GM23248 (cell line): ENCODE data around the gene CDKAL1. TPM values are rescaled to one million over a fixed set of nuclear protein-coding genes. Genes with fewer than 3 reads are reported as not detected.

Experiments used
- DNase-seq: peaks from one replicate; pipeline ENCODE4 v3.0.0-alpha.2; 2015
- H2AFZ ChIP-seq: fragments of 200-600 bp; sonication (generic); 2 replicates; pipeline ENCODE4 v1.6.1; 2016; ENCODE audit warnings: antibody characterized with exemption
- H3F3A ChIP-seq: fragments of 200-600 bp; sonication (generic); 2 replicates; pipeline ENCODE4 v1.6.1; 2016; ENCODE audit warnings: mild to moderate bottlenecking, antibody characterized with exemption, mixed run types; ENCODE audit not compliant: insufficient read depth
- H3K27ac ChIP-seq: fragments of 200-600 bp; sonication (generic); 2 replicates; pipeline ENCODE4 v1.5.1; 2016; ENCODE audit warnings: mild to moderate bottlenecking
- H3K27me3 ChIP-seq: fragments of 200-600 bp; sonication (generic); replicated peaks from 2 replicates; pipeline ENCODE4 v1.6.1; 2016; ENCODE audit warnings: mild to moderate bottlenecking; ENCODE audit not compliant: insufficient read depth
- H3K36me3 ChIP-seq: fragments of 200-600 bp; sonication (generic); 2 replicates; pipeline ENCODE4 v1.6.1; 2016; ENCODE audit warnings: low read depth, mild to moderate bottlenecking
- H3K4me1 ChIP-seq: fragments of 200-600 bp; sonication (generic); 2 replicates; pipeline ENCODE4 v1.6.1; 2016; ENCODE audit warnings: mild to moderate bottlenecking; ENCODE audit not compliant: insufficient read depth
- H3K4me2 ChIP-seq: fragments of 200-600 bp; sonication (generic); one replicate; pipeline ENCODE4 v1.6.1; 2016; ENCODE audit warnings: mild to moderate bottlenecking; ENCODE audit not compliant: unreplicated experiment
- H3K4me3 ChIP-seq: fragments of 200-600 bp; sonication (generic); 2 replicates; pipeline ENCODE4 v1.5.1; 2016; ENCODE audit warnings: mild to moderate bottlenecking
- H3K79me2 ChIP-seq: fragments of 200-600 bp; sonication (generic); 2 replicates; pipeline ENCODE4 v1.6.1; 2016; ENCODE audit warnings: mild to moderate bottlenecking; ENCODE audit not compliant: insufficient read depth
- H3K9ac ChIP-seq: fragments of 200-600 bp; sonication (generic); 2 replicates; pipeline ENCODE4 v1.6.1; 2016; ENCODE audit warnings: mild to moderate bottlenecking
- H3K9me2 ChIP-seq: fragments of 200-600 bp; sonication (generic); 2 replicates; pipeline ENCODE4 v1.6.1; 2016; ENCODE audit warnings: mixed run types, mild to moderate bottlenecking, moderate library complexity; ENCODE audit not compliant: insufficient read depth
- H3K9me3 ChIP-seq: fragments of 200-600 bp; sonication (generic); one replicate; pipeline ENCODE4 v1.6.1; 2017; ENCODE audit warnings: low read depth
- H4K20me1 ChIP-seq: fragments of 200-600 bp; sonication (generic); 2 replicates; pipeline ENCODE4 v1.6.0; 2016; ENCODE audit not compliant: insufficient read depth
- EZH2 ChIP-seq: fragments of 200-600 bp; sonication (generic); IDR thresholded peaks from 2 replicates; pipeline ENCODE4 v1.6.1; 2018; ENCODE audit warnings: antibody characterized with exemption, mild to moderate bottlenecking; ENCODE audit not compliant: insufficient read depth, poor library complexity, severe bottlenecking
- EZH2phosphoT487 ChIP-seq: fragments of 200-600 bp; sonication (generic); IDR thresholded peaks from 2 replicates; pipeline ENCODE4 v1.6.1; 2018; ENCODE audit warnings: antibody characterized with exemption, moderate library complexity, mild to moderate bottlenecking, low read depth; ENCODE audit not compliant: insufficient read depth
- WGBS, 2 experiments: methylation state at CpG; one replicate each; pipeline ENCODE4 v1.1.6; 2015 to 2017; ENCODE audit warnings: low lambda C conversion rate in 2 of 2, low coverage in 1 of 2; ENCODE audit errors: missing lambda C conversion rate in 2 of 2; 5-methylcytosine and 5-hydroxymethylcytosine counted together
- in situ Hi-C: fragments of 300-500 bp; cut with MboI; formaldehyde crosslinking; loops from 2 replicates; pipeline ENCODE4 v1.15.0; 2020
- polyA plus RNA-seq: library from polyadenylated mRNA; unstranded; fragments of >200 nt; fragmentation: Nextera tagmentation; extraction: Ambion mirVana; gene quantifications from 2 replicates; pipeline ENCODE4 v1.2.1, GENCODE V29; 2016
- total RNA-seq: library from RNA; depleted of rRNA; stranded (reverse); fragments of >200 nt; shearing (Covaris generic); gene quantifications from 2 replicates; pipeline ENCODE4 v1.2.3, GENCODE V29; 2014

The CDKAL1 gene
- total and polyA plus RNA-seq, 2 experiments from 2014 or later = 7.5 to 10.8 TPM

GRCh38 chr6:20915156-20915555 lies 380.9 kb downstream of the CDKAL1 start:
- H3K79me2 ChIP-seq = no peaks in the 10 kb centered on the region
- TF ChIP-seq EZH2phosphoT487 (no peak), EZH2 (no peak)
- no peaks in the 10 kb centered on the region for H3K9me3 ChIP-seq
- no peak overlapping the region for H3K4me3 ChIP-seq
- no peak overlapping the region for H3K9ac ChIP-seq
- no peaks in the 10 kb centered on the region for H3F3A ChIP-seq
- in situ Hi-C loops = no loop called here
- no peak overlapping the region for H3K4me2 ChIP-seq
- no peaks in the 10 kb centered on the region for H3K27me3 ChIP-seq
- no peaks in the 10 kb centered on the region for H3K36me3 ChIP-seq
- H3K27ac ChIP-seq = no peak overlapping the region
- 94 to 100% methylated on average over 1 of the region's 1 CpG for WGBS, 2 experiments
- no peaks in the 10 kb centered on the region for H4K20me1 ChIP-seq
- no peak for DNase-seq
- H3K4me1 ChIP-seq = peaks cover 10% of the 10 kb centered on the region
- no peak overlapping the region for H2AFZ ChIP-seq
- H3K9me2 ChIP-seq = no peaks in the 10 kb centered on the region

GRCh38 chr6:20915626-20916025 lies 381.4 kb downstream of the CDKAL1 start:
- Histone ChIP-seq H3K79me2 (no peaks in the 10 kb centered on the region), H3K27me3 (no peaks in the 10 kb centered on the region), H3K9me2 (no peaks in the 10 kb centered on the region), H3K4me2 (no peak overlapping the region), H3K4me3 (no peak overlapping the region), H2AFZ (no peak overlapping the region), H3K9me3 (no peaks in the 10 kb centered on the region), H4K20me1 (no peaks in the 10 kb centered on the region), H3K9ac (no peak overlapping the region), H3K36me3 (no peaks in the 10 kb centered on the region), H3F3A (no peaks in the 10 kb centered on the region), H3K4me1 (peaks cover 14% of the 10 kb centered on the region), H3K27ac (no peak overlapping the region)
- TF ChIP-seq EZH2phosphoT487 = no peak
- TF ChIP-seq EZH2 = no peak
- DNase-seq = no peak
- in situ Hi-C loops = no loop called here
- 86 to 100% methylated on average over 1 of the region's 1 CpG for whole genome bisulfite sequencing, 2 experiments

- Histone ChIP-seq H3F3A (no peaks in the 10 kb centered on the region), H3K4me1 (peaks cover 14% of the 10 kb centered on the region), H3K79me2 (no peaks in the 10 kb centered on the region), H3K36me3 (no peaks in the 10 kb centered on the region), H3K27me3 (no peaks in the 10 kb centered on the region), H3K4me3 (no peak overlapping the region), H4K20me1 (no peaks in the 10 kb centered on the region), H3K9ac (no peak overlapping the region), H3K9me3 (no peaks in the 10 kb centered on the region), H2AFZ (no peak overlapping the region), H3K4me2 (no peak overlapping the region), H3K27ac (no peak overlapping the region), H3K9me2 (no peaks in the 10 kb centered on the region)
- in situ Hi-C loops = no loop called here
- WGBS, 2 experiments = 33 to 37% methylated on average over 3 of the region's 3 CpGs
- peak; percentile 78 for DNase-seq
- no peak for TF ChIP-seq EZH2
- no peak for TF ChIP-seq EZH2phosphoT487
Observed at GRCh38 chr6:20916086-20916485, 381.8 kb downstream of the CDKAL1 start.

DNA sequence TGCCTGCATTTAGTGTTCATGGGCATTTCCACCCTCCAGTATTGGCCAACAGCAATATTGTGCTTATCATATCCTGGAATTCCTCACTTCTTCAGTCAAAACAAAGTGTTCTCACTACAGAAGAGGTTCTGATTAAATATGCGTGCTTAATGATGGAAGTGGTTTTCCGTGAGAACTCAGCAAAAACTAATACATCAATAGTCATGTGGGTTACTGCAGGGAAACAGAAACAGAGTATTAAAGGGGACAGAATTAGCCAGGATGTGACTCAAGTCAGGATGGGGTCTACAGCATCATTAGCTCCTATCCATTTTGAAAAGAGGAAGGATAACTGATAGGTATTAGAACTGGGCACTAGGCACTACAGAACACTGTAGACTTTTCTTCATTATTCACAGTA lies 384.6 kb downstream of the CDKAL1 start:
- peaks cover 24% of the 10 kb centered on the region for H3K4me1 ChIP-seq
- no peak for DNase-seq
- H3K79me2 ChIP-seq = no peaks in the 10 kb centered on the region
- H3K36me3 ChIP-seq = no peaks in the 10 kb centered on the region
- TF ChIP-seq EZH2phosphoT487 (no peak), EZH2 (no peak)
- no peak overlapping the region for H3K4me2 ChIP-seq
- in situ Hi-C loops = no loop called here
- no peaks in the 10 kb centered on the region for H3F3A ChIP-seq
- H3K27ac ChIP-seq = no peak overlapping the region
- WGBS, 2 experiments = 91 to 95% methylated on average over 2 of the region's 2 CpGs
- H3K9me2 ChIP-seq = no peaks in the 10 kb centered on the region
- H3K27me3 ChIP-seq = no peaks in the 10 kb centered on the region
- no peaks in the 10 kb centered on the region for H4K20me1 ChIP-seq
- no peaks in the 10 kb centered on the region for H3K9me3 ChIP-seq
- no peak overlapping the region for H2AFZ ChIP-seq
- no peak overlapping the region for H3K9ac ChIP-seq
- H3K4me3 ChIP-seq = no peak overlapping the region

DNA sequence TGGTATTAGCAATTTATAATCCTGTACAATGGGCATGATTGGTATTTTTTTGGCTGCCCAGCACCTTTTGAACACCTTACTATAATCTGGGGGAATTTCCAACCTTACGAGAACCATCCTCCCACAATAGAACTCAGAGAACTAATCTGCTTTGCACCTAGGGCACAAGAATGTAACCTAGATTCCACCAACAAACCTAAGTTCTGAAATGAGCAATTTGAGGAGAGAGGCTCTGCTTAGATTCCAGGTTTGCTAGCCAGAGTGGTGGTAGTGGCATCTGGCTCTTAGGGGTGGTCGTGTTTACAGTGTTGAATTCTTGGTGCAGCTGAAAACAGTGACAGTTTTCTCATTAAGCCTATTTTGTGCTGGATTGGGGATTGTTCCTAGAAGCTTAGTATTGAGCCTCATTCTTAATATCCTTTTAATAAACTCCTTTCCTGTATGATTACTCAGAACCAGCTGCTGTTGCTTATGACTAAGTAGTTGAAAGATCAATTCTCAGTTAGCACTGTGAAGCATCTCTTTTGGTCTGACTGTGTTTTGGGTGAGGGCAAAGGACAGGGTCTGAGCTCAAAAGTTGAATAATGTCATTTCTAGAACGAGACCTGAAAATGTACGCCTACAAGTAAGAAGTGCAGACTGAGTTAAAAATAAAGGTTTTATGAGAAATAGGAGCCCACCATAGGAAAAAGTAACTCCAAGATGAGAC lies 385.6 kb downstream of the CDKAL1 start:
- H3K9me2 ChIP-seq = no peaks in the 10 kb centered on the region
- H3K36me3 ChIP-seq = no peaks in the 10 kb centered on the region
- no peak overlapping the region for H3K27ac ChIP-seq
- TF ChIP-seq EZH2phosphoT487 (no peak), EZH2 (no peak)
- no peaks in the 10 kb centered on the region for H3K9me3 ChIP-seq
- peak; percentile 54 for DNase-seq
- in situ Hi-C loops = no loop called here
- peaks cover 24% of the 10 kb centered on the region for H3K4me1 ChIP-seq
- no peaks in the 10 kb centered on the region for H4K20me1 ChIP-seq
- no peak overlapping the region for H2AFZ ChIP-seq
- no peaks in the 10 kb centered on the region for H3K27me3 ChIP-seq
- H3K79me2 ChIP-seq = no peaks in the 10 kb centered on the region
- 59 to 65% methylated on average over 4 of the region's 4 CpGs for WGBS, 2 experiments
- H3K4me3 ChIP-seq = no peak overlapping the region
- H3F3A ChIP-seq = no peaks in the 10 kb centered on the region
- no peak overlapping the region for H3K4me2 ChIP-seq
- H3K9ac ChIP-seq = no peak overlapping the region
